GM18526 (cell line): ENCODE measurements around the gene CRB2.

Experiments used
- POLR2A ChIP-seq: IDR thresholded peaks from 3 replicates; pipeline ENCODE4 v1.6.1; 2011; ENCODE audit not compliant: insufficient read length; ENCODE audit errors: extremely low read depth

CRB2 gene

GRCh38 chr9:123376218-123377071 lies 20.4 kb downstream of the CRB2 start:
- no peak for TF ChIP-seq POLR2A

DNA sequence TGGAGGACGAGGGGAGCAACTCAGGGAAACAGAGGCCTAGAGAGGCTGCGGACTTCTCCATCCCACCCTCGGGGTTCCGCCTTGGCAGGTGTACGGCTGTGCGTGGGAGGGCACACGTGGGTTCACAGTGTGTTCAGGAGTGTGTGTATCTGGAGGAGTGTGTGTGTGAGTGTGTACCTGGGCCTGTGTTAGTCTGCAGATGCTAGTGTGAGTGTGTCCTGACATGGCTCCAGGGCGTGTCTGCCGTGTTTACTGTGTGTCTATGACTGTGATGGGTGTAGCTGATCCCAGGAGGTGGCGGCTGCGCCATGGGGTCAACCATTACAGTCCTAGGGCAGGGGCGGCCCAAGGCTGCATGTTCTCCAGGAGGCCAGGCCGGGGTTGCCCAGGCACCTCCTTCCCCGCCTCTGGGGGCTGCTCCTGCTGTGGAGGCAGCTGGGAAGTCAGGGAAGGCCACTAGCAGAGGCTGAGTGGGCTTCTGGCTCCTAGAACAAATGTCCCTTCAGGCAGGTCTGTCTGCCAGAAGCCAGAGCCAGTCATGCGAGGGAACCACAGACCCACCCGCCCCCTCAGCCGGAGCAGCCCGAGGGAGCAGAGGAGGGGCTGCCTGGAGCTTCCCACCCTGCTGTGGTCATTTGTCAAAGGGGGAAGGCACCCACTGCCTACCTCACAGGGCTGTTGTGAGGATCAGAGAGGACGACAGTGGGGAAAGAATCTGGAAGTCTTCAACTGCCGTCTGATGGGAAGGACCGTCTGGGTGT lies 21.4 kb downstream of the CRB2 start:
- no peak for TF ChIP-seq POLR2A

DNA sequence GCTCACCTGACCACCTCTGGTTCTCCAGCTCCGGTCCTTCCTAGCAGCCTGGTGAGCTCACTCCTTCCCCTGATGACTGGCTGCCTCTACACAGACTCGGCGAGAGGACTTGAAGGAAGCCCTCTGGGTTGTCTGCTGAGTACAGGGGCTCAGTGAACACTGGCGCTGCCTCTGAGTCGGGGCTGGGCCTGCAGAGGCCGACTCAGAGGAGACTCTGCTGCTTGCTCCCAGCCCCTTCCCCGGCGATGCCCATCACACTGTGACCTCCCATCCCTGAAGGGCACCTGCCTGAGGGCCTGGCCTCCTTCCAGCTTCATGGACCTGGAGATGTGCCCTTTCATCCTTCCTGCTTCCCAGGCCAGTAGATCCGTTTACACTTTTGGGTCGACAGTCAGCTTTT lies 22.0 kb downstream of the CRB2 start:
- no peak for TF ChIP-seq POLR2A

DNA sequence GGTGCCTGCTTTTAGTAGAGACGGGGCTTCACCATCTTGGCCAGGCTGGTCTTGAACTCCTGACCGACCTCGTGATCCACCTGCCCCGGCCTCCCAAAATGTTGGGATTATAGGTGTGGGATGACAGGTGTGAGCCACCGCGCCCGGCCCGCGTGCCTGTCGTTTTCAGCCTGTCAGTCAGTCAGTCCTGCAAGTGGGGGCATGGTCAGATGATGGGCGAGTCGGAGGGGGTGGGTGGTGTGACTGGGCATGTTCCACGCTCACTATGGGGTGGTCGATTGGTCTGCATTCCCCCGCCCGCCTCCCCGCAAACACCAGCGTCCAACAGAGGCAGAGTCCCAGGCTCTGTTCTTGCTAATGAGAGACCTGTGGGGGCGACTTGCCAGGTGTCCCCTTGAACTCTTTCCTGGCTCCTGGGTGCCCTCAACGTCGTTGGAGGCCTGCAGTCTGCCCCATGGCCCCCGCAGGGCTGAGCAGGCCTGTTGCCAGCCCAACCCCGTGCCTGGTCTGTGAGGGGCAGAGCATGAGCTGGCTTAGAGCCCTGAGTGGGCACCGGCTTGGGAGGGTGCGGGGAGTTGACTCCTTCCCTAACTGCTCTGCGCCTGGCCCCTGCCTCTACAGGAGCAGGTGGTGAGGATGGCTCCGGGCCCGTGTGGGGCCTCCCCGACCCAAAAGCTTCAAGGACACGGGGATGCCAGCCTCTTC lies 23.1 kb downstream of the CRB2 start:
- no peak for TF ChIP-seq POLR2A

GRCh38 chr9:123380852-123381705 lies 25.1 kb downstream of the CRB2 start:
- TF ChIP-seq POLR2A, result no peak

GRCh38 chr9:123382653-123383511 lies 26.9 kb downstream of the CRB2 start:
- TF ChIP-seq POLR2A, result no peak

DNA sequence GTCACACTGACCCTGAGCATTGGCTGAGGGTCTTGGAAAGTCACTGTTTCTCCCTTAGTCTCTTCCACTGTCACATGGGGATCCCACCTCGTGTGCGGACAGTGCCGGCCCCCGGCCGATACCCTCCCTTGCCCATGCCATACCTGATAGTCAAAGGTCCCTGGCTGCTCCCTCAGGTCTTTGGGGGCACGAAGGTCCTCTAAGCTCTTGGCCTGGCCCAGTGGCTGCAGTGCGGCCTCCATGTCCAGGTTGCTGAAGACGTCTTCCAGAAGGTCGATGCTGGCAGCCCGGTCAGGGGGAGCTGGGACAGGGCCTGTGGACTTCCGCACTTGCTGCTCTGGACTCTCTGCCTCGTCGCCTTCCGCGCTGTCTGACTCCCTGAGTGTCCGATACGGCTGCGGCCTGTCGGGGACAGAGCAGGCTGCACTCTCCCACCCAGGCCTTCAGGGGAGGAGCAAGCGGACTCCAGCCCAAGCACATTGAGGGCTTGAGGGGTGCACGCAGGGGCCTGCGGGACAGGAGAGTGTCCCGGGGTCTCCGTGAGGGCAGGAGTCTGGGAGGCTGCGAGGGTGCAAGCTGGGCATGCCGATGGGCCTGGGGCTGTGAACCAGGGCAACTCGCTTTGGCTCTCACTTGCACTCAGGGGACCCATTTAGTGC lies 27.6 kb downstream of the CRB2 start:
- TF ChIP-seq POLR2A, result no peak

GRCh38 chr9:123387686-123388085 lies 31.7 kb downstream of the CRB2 start:
- TF ChIP-seq POLR2A, result no peak

- no peak for TF ChIP-seq POLR2A
Observed at GRCh38 chr9:123389070-123389469, 33.1 kb downstream of the CRB2 start.

GRCh38 chr9:123389698-123390097 lies 33.7 kb downstream of the CRB2 start:
- TF ChIP-seq POLR2A, result no peak

- TF ChIP-seq POLR2A, result no peak
Observed at GRCh38 chr9:123390337-123391135, 34.5 kb downstream of the CRB2 start.

DNA sequence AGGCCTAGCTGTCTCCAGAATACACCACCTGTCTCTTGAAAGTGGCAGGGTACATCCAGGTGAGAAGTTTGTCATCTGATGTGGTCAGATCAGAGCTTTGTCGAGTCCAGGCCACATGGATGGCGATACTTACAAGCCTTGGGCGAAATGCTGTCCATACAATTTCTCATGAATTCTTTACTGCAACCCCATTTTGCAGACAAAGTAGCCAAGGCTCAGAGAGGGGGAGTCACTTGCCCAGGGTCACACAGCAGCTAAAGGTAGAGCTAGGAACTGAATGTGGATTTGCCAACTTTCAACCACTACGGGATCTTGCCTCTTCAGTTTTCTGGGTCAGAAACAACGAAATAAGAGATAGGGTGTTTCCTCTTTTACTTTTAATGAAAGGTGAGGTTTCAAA lies 35.2 kb downstream of the CRB2 start:
- TF ChIP-seq POLR2A, result no peak

- no peak for TF ChIP-seq POLR2A
Observed at GRCh38 chr9:123391946-123392345, 35.9 kb downstream of the CRB2 start.
